CD4-positive, alpha-beta memory T cell (primary cell): ENCODE measurements around the gene PROSER1. TPM values are rescaled to one million over a fixed set of nuclear protein-coding genes. Genes with fewer than 3 reads are reported as not detected.
"Not testable (repeated sequence)": the region's sequence is repeated elsewhere in the genome, so short reads cannot be mapped to it uniquely, and the experiment has no call there.

Experiments
- CTCF ChIA-PET: fragments of 350-600 bp; sonication (Branson Sonifier 250); formaldehyde crosslinking; loops from one replicate; lab custom pipeline; 2021; ENCODE audit warnings: inconsistent platforms; ENCODE audit not compliant: partially characterized antibody; lab: Charles Lee
- POLR2A ChIA-PET: fragments of 350-600 bp; sonication (Branson Sonifier 250); formaldehyde crosslinking; loops from one replicate; lab custom pipeline; 2021; ENCODE audit not compliant: partially characterized antibody; lab: Charles Lee
- DNase-seq, 5 donors: peaks; one replicate each; pipeline versions ENCODE4 v3.0.0 to v3.0.0-alpha.2; 2020 to 2022; ENCODE audit warnings: mixed read lengths in 1 of 5
- H3K27ac ChIP-seq: one replicate; pipeline ENCODE4 v1.7.0; 2013; ENCODE audit warnings: low read depth, low read length
- H3K27me3 ChIP-seq: 2 replicates; pipeline ENCODE4 v1.7.0; 2013; ENCODE audit warnings: mild to moderate bottlenecking, low read length, moderate library complexity; ENCODE audit not compliant: insufficient read depth
- H3K36me3 ChIP-seq: 2 replicates; pipeline ENCODE4 v1.7.0; 2013; ENCODE audit warnings: mild to moderate bottlenecking, low read length, moderate library complexity; ENCODE audit not compliant: insufficient read depth
- H3K4me1 ChIP-seq: 2 replicates; pipeline ENCODE4 v1.7.0; 2013; ENCODE audit warnings: mild to moderate bottlenecking, low read length, moderate library complexity; ENCODE audit not compliant: insufficient read depth
- H3K4me3 ChIP-seq, 2 donors: one replicate each; pipeline ENCODE4 v1.7.0; 2013; ENCODE audit warnings: low read length in 2 of 2, mild to moderate bottlenecking in 1 of 2
- H3K9me3 ChIP-seq, 2 donors: one replicate each; pipeline ENCODE4 v1.7.0; 2013; ENCODE audit warnings: low read length in 2 of 2, control low read depth in 1 of 2; ENCODE audit not compliant: control insufficient read depth in 1 of 2
- H3K27ac Mint-ChIP-seq, 7 donors: one replicate each; pipeline ENCODE4 v1.8.0; 2020 to 2021; ENCODE audit warnings: mixed read lengths in 7 of 7, mild to moderate bottlenecking in 6 of 7, inconsistent platforms in 3 of 7, moderate library complexity in 3 of 7
- H3K27me3 Mint-ChIP-seq, 2 donors: one replicate each; pipeline ENCODE4 v1.8.0; 2020 to 2021; ENCODE audit warnings: mixed read lengths in 2 of 2
- H3K36me3 Mint-ChIP-seq, 2 donors: one replicate each; pipeline ENCODE4 v1.8.0; 2020 to 2021; ENCODE audit warnings: mixed read lengths in 2 of 2, inconsistent platforms in 1 of 2, mild to moderate bottlenecking in 1 of 2
- H3K4me1 Mint-ChIP-seq, 4 donors: one replicate each; pipeline ENCODE4 v1.8.0; 2020 to 2021; ENCODE audit warnings: mixed read lengths in 4 of 4, mild to moderate bottlenecking in 1 of 4
- H3K4me3 Mint-ChIP-seq, 8 donors: one replicate each; pipeline ENCODE4 v1.8.0; 2020 to 2021; ENCODE audit warnings: mixed read lengths in 8 of 8, mild to moderate bottlenecking in 7 of 8, moderate library complexity in 6 of 8, inconsistent platforms in 3 of 8
- H3K9me3 Mint-ChIP-seq, 8 donors: one replicate each; pipeline ENCODE4 v1.8.0; 2020 to 2021; ENCODE audit warnings: mixed read lengths in 8 of 8, mild to moderate bottlenecking in 5 of 8, inconsistent platforms in 3 of 8, moderate library complexity in 1 of 8
- intact Hi-C: fragments of 100-400 bp; cut with micrococcal nuclease; formaldehyde crosslinking; loops from one replicate; pipeline ENCODE4 v1.15.1; 2023
- polyA plus RNA-seq, 2 donors: library from polyadenylated mRNA; unstranded; fragments of 300-500 nt; fragmentation: Illumina TruSeq; gene quantifications; one replicate each; pipeline ENCODE4 v1.2.3, GENCODE V29; 2021
- total RNA-seq, 2 experiments: library from RNA; stranded (reverse); gene quantifications; one replicate each; pipeline ENCODE4 v1.2.3, GENCODE V29; 2021

PROSER1 gene
- 10 to 100 TPM; 48.1 to 49.5 TPM for total RNA-seq
- 10 to 100 TPM in 1 of 2 donors, 1 to 10 TPM in 1; 3.5 to 20.6 TPM for polyA plus RNA-seq

- Histone ChIP-seq H3K9me3 (no peaks in the 10 kb centered on the region), H3K4me1 (peaks cover 62% of the 10 kb centered on the region), H3K36me3 (no peaks in the 10 kb centered on the region), H3K4me3 (peak within 1 kb of the TSS; percentile 72 to 99), H3K27ac (peak within 1 kb of the TSS; percentile 73), H3K27me3 (no peaks in the 10 kb centered on the region)
- Mint-ChIP-seq H3K27ac (peak within 1 kb of the TSS; percentile 90 to 99 (median 95)), H3K4me1 (peaks cover 35 to 72% (median 58%) of the 10 kb centered on the region in 4 donors), H3K36me3 (peaks cover 0 to 32% of the 10 kb centered on the region in 2 donors), H3K4me3 (peak within 1 kb of the TSS; percentile 88 to 100 (median 95)), H3K27me3 (no peaks in the 10 kb centered on the region), H3K9me3 (no peaks in the 10 kb centered on the region)
- DNase-seq, result peak; percentile 84 to 88 (median 85)
- CTCF ChIA-PET, result interaction anchor here (0.7 to 2.5 kb wide), 6 partner anchors 9 to 590 kb away, joined by 3 to 8 read pairs (median 3); no protein-coding TSS in a partner anchor
- intact Hi-C loops, result loop anchor here (1.0 to 10.0 kb wide), 4 partner anchors 617 to 1979 kb away; partner anchors contain the start of genes COG6, MRPS31, SUPT20H and UFM1
- POLR2A ChIA-PET, result interaction anchor here (0.8 to 3.0 kb wide), 11 partner anchors 10 to 1981 kb away, joined by 3 to 17 read pairs (median 4); partner anchors contain the start of genes COG6, ELF1, SLC25A15 and UFM1
Measured at GRCh38 chr13:39037880-39038568, at the start of gene PROSER1, which contains the start of gene NHLRC3. PROSER1 (minus strand) TSS chr13:39038089; CDS start chr13:39037242, 847 bp downstream. NHLRC3 (plus strand) TSS chr13:39038456; CDS start chr13:39038640, 184 bp downstream.

- H3K4me3 ChIP-seq, H3K9me3 ChIP-seq, H3K27me3 Mint-ChIP-seq, H3K27me3 ChIP-seq, intact Hi-C loops, H3K4me3 Mint-ChIP-seq, H3K36me3 Mint-ChIP-seq, H3K9me3 Mint-ChIP-seq, H3K4me1 ChIP-seq, H3K27ac ChIP-seq, H3K36me3 ChIP-seq, H3K4me1 Mint-ChIP-seq, POLR2A ChIA-PET, DNase-seq, CTCF ChIA-PET, H3K27ac Mint-ChIP-seq: not testable (repeated sequence)
Measured at GRCh38 chr13:39086251-39086945, 48.5 kb upstream of the PROSER1 start.

- Histone ChIP-seq H3K4me3 (no peak overlapping the region), H3K36me3 (no peaks in the 10 kb centered on the region), H3K4me1 (no peaks in the 10 kb centered on the region), H3K27me3 (peaks cover 15% of the 10 kb centered on the region), H3K9me3 (no peaks in the 10 kb centered on the region), H3K27ac (no peak overlapping the region)
- peaks cover 23 to 29% of the 10 kb centered on the region in 2 donors for H3K27me3 Mint-ChIP-seq
- H3K36me3 Mint-ChIP-seq, result no peaks in the 10 kb centered on the region
- ChIA-PET POLR2A (no interaction called here), CTCF (no interaction called here)
- intact Hi-C loops, result no loop called here
- H3K4me3 Mint-ChIP-seq, result no peak overlapping the region
- H3K4me1 Mint-ChIP-seq, result peaks cover 0 to 2% (median 0%) of the 10 kb centered on the region in 4 donors
- no peak overlapping the region for H3K27ac Mint-ChIP-seq
- peaks cover 0 to 10% (median 4%) of the 10 kb centered on the region in 8 donors for H3K9me3 Mint-ChIP-seq
- DNase-seq, result no peak
Measured at GRCh38 chr13:39073983-39074382, 36.1 kb upstream of the PROSER1 start.

GRCh38 chr13:39072842-39073241 lies 35.0 kb upstream of the PROSER1 start:
- intact Hi-C loops, result no loop called here
- POLR2A ChIA-PET, result no interaction called here
- Histone ChIP-seq H3K4me1 (no peaks in the 10 kb centered on the region), H3K27me3 (peaks cover 15% of the 10 kb centered on the region), H3K36me3 (no peaks in the 10 kb centered on the region), H3K4me3 (no peak overlapping the region), H3K27ac (no peak overlapping the region), H3K9me3 (no peaks in the 10 kb centered on the region)
- no peak for DNase-seq
- peaks cover 23 to 29% of the 10 kb centered on the region in 2 donors for H3K27me3 Mint-ChIP-seq
- peak overlapping the region in 1 of 7 donors; percentile 17 for H3K27ac Mint-ChIP-seq
- H3K4me1 Mint-ChIP-seq, result peaks cover 0 to 2% (median 0%) of the 10 kb centered on the region in 4 donors
- H3K9me3 Mint-ChIP-seq, result peaks cover 0 to 10% (median 4%) of the 10 kb centered on the region in 8 donors
- H3K36me3 Mint-ChIP-seq, result no peaks in the 10 kb centered on the region
- H3K4me3 Mint-ChIP-seq, result no peak overlapping the region
- CTCF ChIA-PET, result no interaction called here

GRCh38 chr13:39062004-39062403 lies 24.1 kb upstream of the PROSER1 start:
- no peak overlapping the region for H3K27ac ChIP-seq
- intact Hi-C loops, result no loop called here
- Mint-ChIP-seq H3K27ac (no peak overlapping the region), H3K27me3 (no peaks in the 10 kb centered on the region), H3K4me3 (no peak overlapping the region), H3K9me3 (peaks cover 0 to 8% (median 3%) of the 10 kb centered on the region in 8 donors), H3K36me3 (peaks cover 11 to 22% of the 10 kb centered on the region in 2 donors), H3K4me1 (peaks cover 13 to 20% (median 17%) of the 10 kb centered on the region in 4 donors)
- no peaks in the 10 kb centered on the region for H3K4me1 ChIP-seq
- H3K9me3 ChIP-seq, result no peaks in the 10 kb centered on the region
- ChIA-PET POLR2A (no interaction called here), CTCF (interaction anchor here (1.4 kb wide), 1 partner anchor 550 kb away, joined by 3 read pairs; no protein-coding TSS in a partner anchor)
- no peaks in the 10 kb centered on the region for H3K36me3 ChIP-seq
- no peak for DNase-seq
- H3K4me3 ChIP-seq, result no peak overlapping the region
- no peaks in the 10 kb centered on the region for H3K27me3 ChIP-seq

- CTCF ChIA-PET, result no interaction called here
Measured at GRCh38 chr13:39058040-39058439, 20.2 kb upstream of the PROSER1 start.

GRCh38 chr13:39056018-39056417 lies 18.1 kb upstream of the PROSER1 start:
- no peaks in the 10 kb centered on the region for H3K4me1 ChIP-seq
- no peaks in the 10 kb centered on the region for H3K9me3 ChIP-seq
- peaks cover 14 to 26% (median 24%) of the 10 kb centered on the region in 4 donors for H3K4me1 Mint-ChIP-seq
- DNase-seq, result no peak
- H3K4me3 Mint-ChIP-seq, result no peak overlapping the region
- intact Hi-C loops, result no loop called here
- H3K36me3 Mint-ChIP-seq, result peaks cover 15 to 30% of the 10 kb centered on the region in 2 donors
- no peak overlapping the region for H3K27ac ChIP-seq
- H3K27ac Mint-ChIP-seq, result no peak overlapping the region
- ChIA-PET CTCF (no interaction called here), POLR2A (no interaction called here)
- H3K36me3 ChIP-seq, result no peaks in the 10 kb centered on the region
- H3K27me3 ChIP-seq, result no peaks in the 10 kb centered on the region
- peaks cover 0 to 5% (median 0%) of the 10 kb centered on the region in 8 donors for H3K9me3 Mint-ChIP-seq
- H3K4me3 ChIP-seq, result no peak overlapping the region
- no peaks in the 10 kb centered on the region for H3K27me3 Mint-ChIP-seq

More at GRCh38 chr13:39058040-39058439, 20.2 kb upstream of the PROSER1 start:
- DNase-seq, result no peak
- Mint-ChIP-seq H3K9me3 (peaks cover 0 to 5% (median 0%) of the 10 kb centered on the region in 8 donors), H3K36me3 (peaks cover 13 to 33% of the 10 kb centered on the region in 2 donors), H3K4me1 (peaks cover 13 to 26% (median 23%) of the 10 kb centered on the region in 4 donors), H3K27me3 (no peaks in the 10 kb centered on the region), H3K4me3 (peak overlapping the region in 1 of 8 donors; percentile 5), H3K27ac (no peak overlapping the region)
- H3K27me3 ChIP-seq, result no peaks in the 10 kb centered on the region
- POLR2A ChIA-PET, result no interaction called here
- no peak overlapping the region for H3K27ac ChIP-seq
- no peak overlapping the region for H3K4me3 ChIP-seq
- intact Hi-C loops, result no loop called here
- no peaks in the 10 kb centered on the region for H3K36me3 ChIP-seq
- no peaks in the 10 kb centered on the region for H3K4me1 ChIP-seq
- H3K9me3 ChIP-seq, result no peaks in the 10 kb centered on the region
